Naive thymus-derived CD4-positive, alpha-beta T cell (primary cell): Measurements from ENCODE around the gene ADAMTS17. TPM values are rescaled to one million over a fixed set of nuclear protein-coding genes. Genes with fewer than 3 reads are reported as not detected.

Experiments used
- ATAC-seq: fragments of 150-1000 bp; cut with Tn5 transposase; 2 replicates; pipeline ENCODE4 v1.10.0; 2021; ENCODE audit warnings: mild to moderate bottlenecking, moderate library complexity
- CTCF ChIA-PET: fragments of 350-600 bp; sonication (Branson Sonifier 250); formaldehyde crosslinking; loops from one replicate; lab custom pipeline; 2021; ENCODE audit warnings: antibody characterized with exemption; lab: Charles Lee
- POLR2A ChIA-PET: fragments of 350-600 bp; sonication (Branson Sonifier 250); formaldehyde crosslinking; loops from one replicate; lab custom pipeline; 2021; ENCODE audit warnings: antibody characterized with exemption, inconsistent platforms; lab: Charles Lee
- DNase-seq, 9 donors: peaks; one replicate each; pipeline versions ENCODE4 v3.0.0 to v3.0.0-alpha.2; 2020 to 2022; ENCODE audit warnings: mixed read lengths in 1 of 9
- H3K27ac ChIP-seq: one replicate; pipeline ENCODE4 v1.7.0; 2013; ENCODE audit warnings: mild to moderate bottlenecking, low read depth, low read length, moderate library complexity
- H3K27me3 ChIP-seq, 2 donors: one replicate each; pipeline ENCODE4 v1.7.0; 2013; ENCODE audit warnings: low read length in 2 of 2, mild to moderate bottlenecking in 2 of 2, moderate library complexity in 2 of 2; ENCODE audit not compliant: control insufficient read depth in 2 of 2, insufficient read depth in 2 of 2
- H3K36me3 ChIP-seq, 3 experiments: 1 replicate in 2 of 3; 2 replicates in 1 of 3; pipeline ENCODE4 v1.7.0; 2013; ENCODE audit warnings: low read length in 3 of 3, mild to moderate bottlenecking in 3 of 3, moderate library complexity in 1 of 3; ENCODE audit not compliant: insufficient read depth in 3 of 3, control insufficient read depth in 2 of 3
- H3K4me1 ChIP-seq, 2 donors: one replicate each; pipeline ENCODE4 v1.7.0; 2013; ENCODE audit warnings: low read length in 2 of 2, mild to moderate bottlenecking in 2 of 2, moderate library complexity in 1 of 2; ENCODE audit not compliant: control insufficient read depth in 2 of 2, insufficient read depth in 2 of 2
- H3K4me3 ChIP-seq: 2 replicates; pipeline ENCODE4 v1.7.0; 2013; ENCODE audit warnings: mild to moderate bottlenecking, low read length
- H3K9me3 ChIP-seq, 3 experiments: 1 replicate in 2 of 3; 2 replicates in 1 of 3; pipeline ENCODE4 v1.7.0; 2013; ENCODE audit warnings: low read length in 3 of 3; ENCODE audit not compliant: control insufficient read depth in 2 of 3
- H3K27ac Mint-ChIP-seq, 9 donors: one replicate each; pipeline ENCODE4 v1.8.0; 2020 to 2022; ENCODE audit warnings: mixed read lengths in 9 of 9, mild to moderate bottlenecking in 8 of 9, moderate library complexity in 5 of 9, inconsistent platforms in 2 of 9
- H3K27me3 Mint-ChIP-seq, 5 donors: one replicate each; pipeline ENCODE4 v1.8.0; 2021 to 2022; ENCODE audit warnings: mixed read lengths in 5 of 5, mild to moderate bottlenecking in 1 of 5
- H3K36me3 Mint-ChIP-seq, 5 donors: one replicate each; pipeline ENCODE4 v1.8.0; 2020 to 2022; ENCODE audit warnings: mixed read lengths in 5 of 5, mild to moderate bottlenecking in 3 of 5, inconsistent platforms in 1 of 5
- H3K4me1 Mint-ChIP-seq, 7 donors: one replicate each; pipeline ENCODE4 v1.8.0; 2020 to 2022; ENCODE audit warnings: mixed read lengths in 7 of 7, mild to moderate bottlenecking in 3 of 7, inconsistent platforms in 1 of 7
- H3K4me3 Mint-ChIP-seq, 10 donors: one replicate each; pipeline ENCODE4 v1.8.0; 2020 to 2022; ENCODE audit warnings: mild to moderate bottlenecking in 10 of 10, mixed read lengths in 10 of 10, moderate library complexity in 6 of 10, inconsistent platforms in 2 of 10
- H3K9me3 Mint-ChIP-seq, 11 donors: one replicate each; pipeline ENCODE4 v1.8.0; 2020 to 2022; ENCODE audit warnings: mixed read lengths in 11 of 11, mild to moderate bottlenecking in 4 of 11, inconsistent platforms in 1 of 11, moderate library complexity in 1 of 11
- intact Hi-C, 2 donors: fragments of 100-400 bp; cut with micrococcal nuclease; formaldehyde crosslinking; loops; one replicate each; pipeline ENCODE4 v1.15.1; 2023
- polyA plus RNA-seq, 2 donors: library from polyadenylated mRNA; unstranded; fragments of 300-500 nt; fragmentation: Illumina TruSeq; gene quantifications; one replicate each; pipeline ENCODE4 v1.2.3, GENCODE V29; 2021
- total RNA-seq, 6 experiments: library from RNA in 5 of 6; stranded (reverse) in 5 of 6; gene quantifications; 1 replicate in 5 of 6; 2 replicates in 1 of 6; pipeline ENCODE4 v1.2.3 and lab custom pipeline; 2021 to 2026

ADAMTS17 gene
- total and polyA plus RNA-seq, 7 experiments from 2014 or later = 1.5 to 13.5 (median 3.2) TPM

DNA sequence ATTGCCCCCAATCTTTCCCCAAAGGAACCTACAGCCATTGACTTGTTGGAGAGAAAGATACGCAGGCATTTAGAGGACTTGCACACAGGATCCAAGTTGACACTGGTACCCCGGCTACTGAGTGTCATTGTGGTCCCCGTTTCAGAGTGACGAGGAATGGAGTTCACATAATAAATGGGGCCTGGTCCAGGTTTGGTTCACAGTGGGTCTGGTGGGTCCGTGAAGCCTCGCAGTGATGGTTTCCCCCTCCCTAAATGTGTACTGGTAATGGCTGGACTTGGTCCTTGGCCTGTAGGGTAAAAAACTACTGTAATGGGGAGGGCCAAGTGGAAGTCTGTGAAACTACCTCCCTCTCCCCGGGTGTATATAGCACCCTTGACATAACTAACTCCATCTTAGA, 376.4 kb downstream of the ADAMTS17 start:
- intact Hi-C loops = no loop called here
- no peak for DNase-seq

GRCh38 chr15:99963976-99964375, 377.8 kb downstream of the ADAMTS17 start:
- Histone ChIP-seq H3K27me3 (no peaks in the 10 kb centered on the region), H3K4me1 (no peaks in the 10 kb centered on the region), H3K27ac (no peak overlapping the region), H3K4me3 (no peak overlapping the region), H3K36me3 (no peaks in the 10 kb centered on the region), H3K9me3 (no peaks in the 10 kb centered on the region)
- Mint-ChIP-seq H3K4me3 (no peak overlapping the region), H3K27me3 (peaks cover 0 to 9% (median 6%) of the 10 kb centered on the region in 5 donors), H3K4me1 (no peaks in the 10 kb centered on the region), H3K36me3 (peaks cover 0 to 3% (median 0%) of the 10 kb centered on the region in 5 donors), H3K9me3 (no peaks in the 10 kb centered on the region), H3K27ac (no peak overlapping the region)
- intact Hi-C loops = no loop called here
- ATAC-seq = no peak
- DNase-seq = no peak
- POLR2A ChIA-PET = no interaction called here
- CTCF ChIA-PET = no interaction called here

More for the DNA sequence above, 376.4 kb downstream of the ADAMTS17 start:
- no peak for ATAC-seq
- ChIA-PET CTCF (no interaction called here), POLR2A (no interaction called here)
- Histone ChIP-seq H3K36me3 (no peaks in the 10 kb centered on the region), H3K4me1 (no peaks in the 10 kb centered on the region), H3K4me3 (no peak overlapping the region), H3K27ac (no peak overlapping the region), H3K27me3 (no peaks in the 10 kb centered on the region), H3K9me3 (no peaks in the 10 kb centered on the region)
- Mint-ChIP-seq H3K27me3 (no peaks in the 10 kb centered on the region), H3K36me3 (peaks cover 0 to 3% (median 0%) of the 10 kb centered on the region in 5 donors), H3K4me3 (no peak overlapping the region), H3K9me3 (no peaks in the 10 kb centered on the region), H3K4me1 (no peaks in the 10 kb centered on the region), H3K27ac (no peak overlapping the region)

DNA sequence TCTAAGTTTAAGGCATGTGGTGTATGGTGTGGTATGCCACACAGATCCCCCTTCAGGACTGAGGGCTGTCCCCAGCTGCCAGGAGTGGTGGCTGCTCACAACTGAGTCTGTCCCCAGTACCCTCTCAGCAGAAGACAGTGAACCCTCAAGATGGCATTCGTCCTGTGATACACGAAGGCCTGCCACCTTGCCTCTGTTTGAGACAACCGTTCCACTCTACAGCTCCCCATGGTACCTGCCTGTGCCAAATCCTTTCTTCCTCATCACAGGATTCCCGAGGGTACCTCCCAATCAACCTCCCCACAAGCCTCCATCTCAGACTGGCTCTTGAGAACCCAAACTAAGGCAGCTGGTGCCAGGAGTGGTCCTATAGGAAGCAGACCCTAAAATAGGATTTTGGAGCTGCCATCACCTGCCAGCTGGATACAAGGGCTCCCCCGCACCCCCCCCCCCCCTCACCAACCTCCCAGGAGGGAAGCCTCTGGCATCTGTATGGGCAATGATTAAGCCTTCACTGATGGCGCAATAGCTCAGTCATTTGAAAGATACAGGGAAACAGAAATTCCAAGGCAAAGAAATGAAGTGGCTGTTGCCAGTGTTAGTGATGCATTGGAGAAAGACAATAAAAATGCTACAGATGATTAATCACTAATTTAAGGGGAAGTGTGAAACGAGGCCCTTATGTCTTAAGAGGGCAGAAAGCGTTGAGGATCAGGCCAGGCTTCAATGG, 378.5 kb downstream of the ADAMTS17 start:
- no peaks in the 10 kb centered on the region for H3K27me3 ChIP-seq
- H3K9me3 ChIP-seq = no peaks in the 10 kb centered on the region
- intact Hi-C loops = no loop called here
- Mint-ChIP-seq H3K27ac (no peak overlapping the region), H3K36me3 (peaks cover 0 to 3% (median 0%) of the 10 kb centered on the region in 5 donors), H3K27me3 (peaks cover 0 to 11% (median 6%) of the 10 kb centered on the region in 5 donors), H3K4me3 (no peak overlapping the region), H3K9me3 (no peaks in the 10 kb centered on the region), H3K4me1 (peaks cover 1 to 6% (median 3%) of the 10 kb centered on the region in 7 donors)
- no peak overlapping the region for H3K27ac ChIP-seq
- ATAC-seq = no peak
- no peaks in the 10 kb centered on the region for H3K36me3 ChIP-seq
- POLR2A ChIA-PET = no interaction called here
- no peak overlapping the region for H3K4me3 ChIP-seq
- CTCF ChIA-PET = no interaction called here
- peak in 1 of 9 donors; percentile 4 for DNase-seq
- no peaks in the 10 kb centered on the region for H3K4me1 ChIP-seq

DNA sequence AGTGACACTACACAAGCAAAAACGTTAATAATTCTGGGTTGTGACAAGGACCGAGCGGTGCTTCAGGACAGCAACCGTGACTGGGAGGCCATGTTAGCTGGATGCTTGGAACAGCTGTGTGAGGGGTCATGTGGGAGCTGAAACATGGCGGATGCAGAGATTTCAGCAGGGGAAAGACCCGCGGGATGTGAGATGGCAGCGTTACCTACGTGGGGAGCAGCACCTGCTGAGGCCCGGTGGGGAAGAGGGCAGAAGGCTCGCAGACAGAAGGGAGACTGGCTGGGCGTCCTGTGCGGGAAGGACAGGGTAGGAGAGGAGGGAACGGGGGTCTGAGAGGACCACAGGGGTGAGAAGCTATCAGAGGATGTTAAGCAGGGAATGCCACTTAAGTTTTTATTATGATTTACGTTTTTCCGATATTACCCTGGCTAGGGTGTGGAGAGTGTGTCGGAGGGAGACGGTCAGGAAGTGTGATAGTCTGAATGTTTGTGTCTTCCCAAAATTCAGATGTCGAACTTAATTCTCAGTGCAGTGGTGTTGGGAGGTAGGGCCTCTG, 379.7 kb downstream of the ADAMTS17 start:
- POLR2A ChIA-PET = no interaction called here
- Mint-ChIP-seq H3K4me1 (peaks cover 4 to 15% (median 11%) of the 10 kb centered on the region in 7 donors), H3K9me3 (peaks cover 0 to 2% (median 0%) of the 10 kb centered on the region in 11 donors), H3K27ac (no peak overlapping the region), H3K36me3 (peaks cover 0 to 3% (median 0%) of the 10 kb centered on the region in 5 donors), H3K4me3 (no peak overlapping the region), H3K27me3 (peaks cover 4 to 15% (median 6%) of the 10 kb centered on the region in 5 donors)
- H3K36me3 ChIP-seq = no peaks in the 10 kb centered on the region
- H3K4me3 ChIP-seq = no peak overlapping the region
- no peaks in the 10 kb centered on the region for H3K4me1 ChIP-seq
- CTCF ChIA-PET = no interaction called here
- H3K27me3 ChIP-seq = no peaks in the 10 kb centered on the region
- DNase-seq = peak in 1 of 9 donors; percentile 11
- intact Hi-C loops = no loop called here
- no peaks in the 10 kb centered on the region for H3K9me3 ChIP-seq
- H3K27ac ChIP-seq = no peak overlapping the region
- ATAC-seq = no peak

GRCh38 chr15:99961011-99961441, 380.7 kb downstream of the ADAMTS17 start:
- Mint-ChIP-seq H3K4me1 (peaks cover 4 to 15% (median 11%) of the 10 kb centered on the region in 7 donors), H3K27ac (no peak overlapping the region), H3K9me3 (peaks cover 0 to 2% (median 0%) of the 10 kb centered on the region in 11 donors), H3K27me3 (peaks cover 4 to 16% (median 14%) of the 10 kb centered on the region in 5 donors), H3K4me3 (no peak overlapping the region), H3K36me3 (peaks cover 0 to 3% (median 0%) of the 10 kb centered on the region in 5 donors)
- H3K27me3 ChIP-seq = no peaks in the 10 kb centered on the region
- intact Hi-C loops = loop anchor here in 1 of 2 donors (1.0 kb wide), 1 partner anchor 378 kb away; no protein-coding TSS in a partner anchor
- ChIA-PET CTCF (interaction anchor here (0.6 kb wide), 1 partner anchor 169 kb away, joined by 4 read pairs; no protein-coding TSS in a partner anchor), POLR2A (no interaction called here)
- no peak overlapping the region for H3K27ac ChIP-seq
- no peak overlapping the region for H3K4me3 ChIP-seq
- peak in 1 of 9 donors; percentile 21 for DNase-seq
- ATAC-seq = no peak
- H3K4me1 ChIP-seq = no peaks in the 10 kb centered on the region
- no peaks in the 10 kb centered on the region for H3K36me3 ChIP-seq
- no peaks in the 10 kb centered on the region for H3K9me3 ChIP-seq

DNA sequence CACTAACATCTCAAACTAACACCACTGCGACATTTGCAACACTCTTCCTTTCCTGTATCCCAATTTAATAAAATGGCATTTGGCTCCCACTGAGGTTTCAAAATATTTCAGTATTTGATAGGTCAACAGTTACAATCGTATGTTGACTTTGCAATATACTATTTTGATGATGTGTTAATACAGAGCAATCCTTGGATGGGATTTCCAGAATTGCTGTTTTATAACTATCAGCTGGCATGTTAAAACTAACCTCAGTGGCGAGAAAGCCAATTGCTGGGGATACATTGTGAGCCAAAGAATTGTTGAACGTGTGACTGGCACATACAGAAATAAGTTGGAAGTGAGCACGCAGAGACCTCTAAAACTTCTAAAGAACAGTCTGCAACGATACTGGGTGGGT, 382.4 kb downstream of the ADAMTS17 start:
- H3K27me3 Mint-ChIP-seq = peaks cover 6 to 22% (median 14%) of the 10 kb centered on the region in 5 donors

More for the DNA sequence above, 382.4 kb downstream of the ADAMTS17 start:
- ATAC-seq (no peak), DNase-seq (no peak)
- POLR2A ChIA-PET = no interaction called here
- Histone ChIP-seq H3K4me1 (no peaks in the 10 kb centered on the region), H3K27me3 (no peaks in the 10 kb centered on the region), H3K4me3 (no peak overlapping the region), H3K27ac (no peak overlapping the region), H3K36me3 (no peaks in the 10 kb centered on the region), H3K9me3 (no peaks in the 10 kb centered on the region)
- no peak overlapping the region for H3K27ac Mint-ChIP-seq
- H3K4me1 Mint-ChIP-seq = peaks cover 4 to 18% (median 13%) of the 10 kb centered on the region in 7 donors
- no peak overlapping the region for H3K4me3 Mint-ChIP-seq
- intact Hi-C loops = no loop called here
- peaks cover 0 to 3% (median 0%) of the 10 kb centered on the region in 5 donors for H3K36me3 Mint-ChIP-seq
- H3K9me3 Mint-ChIP-seq = peaks cover 0 to 2% (median 0%) of the 10 kb centered on the region in 11 donors
- CTCF ChIA-PET = no interaction called here
